Lower leg skin (tissue), 4 donors: Measurements from ENCODE around the gene KBTBD12. TPM values are rescaled to one million over a fixed set of nuclear protein-coding genes. Genes with fewer than 3 reads are reported as not detected.
"Not testable (repeated sequence)": the region's sequence is repeated elsewhere in the genome, so short reads cannot be mapped to it uniquely, and the experiment has no call there.

Source experiments
- DNase-seq, 2 donors: peaks; one replicate each; pipeline ENCODE4 v3.0.0-alpha.2; 2019; ENCODE audit warnings: low spot score in 2 of 2
- H3K4me3 ChIP-seq: fragments of 200-600 bp; sonication (generic); 2 replicates; pipeline ENCODE4 v1.5.1; 2017; ENCODE audit warnings: mild to moderate bottlenecking, low read depth; ENCODE audit not compliant: poor library complexity, severe bottlenecking
- POLR2A ChIP-seq, 2 donors: fragments of 450-650 bp; IDR thresholded peaks; one replicate each; pipeline ENCODE4 v1.6.1; 2016 to 2017; ENCODE audit warnings: antibody characterized with exemption in 2 of 2, mild to moderate bottlenecking in 1 of 2, moderate library complexity in 1 of 2
- WGBS, 2 donors: methylation state at CpG; one replicate each; pipeline ENCODE4 v1.1.5; 2018; 5-methylcytosine and 5-hydroxymethylcytosine counted together
- intact Hi-C: fragments of 100-400 bp; cut with DNase I; formaldehyde crosslinking; loops from one replicate; pipeline ENCODE4 v1.15.0; 2023; ENCODE audit warnings: low total_unique reads
- total RNA-seq, 4 donors: library from RNA; depleted of rRNA; stranded (reverse); fragments of >200 nt; gene quantifications; one replicate each; pipeline ENCODE4 v1.1.0, GENCODE V29; 2016
- TF ChIP-seq, protein P1 (sequence below), 3 donors: fragments of 450-650 bp; IDR thresholded peaks; one replicate each; pipeline ENCODE4 v1.5.1; 2016; ENCODE audit warnings: antibody characterized with exemption in 3 of 3, mild to moderate bottlenecking in 3 of 3, moderate library complexity in 2 of 3

Gene KBTBD12, protein sequence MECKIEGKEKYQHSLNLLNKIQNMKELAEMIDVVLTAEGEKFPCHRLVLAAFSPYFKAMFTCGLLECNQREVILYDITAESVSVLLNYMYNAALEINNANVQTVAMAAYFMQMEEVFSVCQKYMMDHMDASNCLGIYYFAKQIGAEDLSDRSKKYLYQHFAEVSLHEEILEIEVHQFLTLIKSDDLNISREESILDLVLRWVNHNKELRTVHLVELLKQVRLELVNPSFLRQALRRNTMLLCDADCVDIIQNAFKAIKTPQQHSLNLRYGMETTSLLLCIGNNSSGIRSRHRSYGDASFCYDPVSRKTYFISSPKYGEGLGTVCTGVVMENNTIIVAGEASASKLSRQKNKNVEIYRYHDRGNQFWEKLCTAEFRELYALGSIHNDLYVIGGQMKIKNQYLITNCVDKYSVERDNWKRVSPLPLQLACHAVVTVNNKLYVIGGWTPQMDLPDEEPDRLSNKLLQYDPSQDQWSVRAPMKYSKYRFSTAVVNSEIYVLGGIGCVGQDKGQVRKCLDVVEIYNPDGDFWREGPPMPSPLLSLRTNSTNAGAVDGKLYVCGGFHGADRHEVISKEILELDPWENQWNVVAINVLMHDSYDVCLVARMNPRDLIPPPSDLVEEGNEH
- under 1 TPM in 2 of 4 donors, not detected in 2; 0.22 to 0.23 TPM for total RNA-seq

DNA sequence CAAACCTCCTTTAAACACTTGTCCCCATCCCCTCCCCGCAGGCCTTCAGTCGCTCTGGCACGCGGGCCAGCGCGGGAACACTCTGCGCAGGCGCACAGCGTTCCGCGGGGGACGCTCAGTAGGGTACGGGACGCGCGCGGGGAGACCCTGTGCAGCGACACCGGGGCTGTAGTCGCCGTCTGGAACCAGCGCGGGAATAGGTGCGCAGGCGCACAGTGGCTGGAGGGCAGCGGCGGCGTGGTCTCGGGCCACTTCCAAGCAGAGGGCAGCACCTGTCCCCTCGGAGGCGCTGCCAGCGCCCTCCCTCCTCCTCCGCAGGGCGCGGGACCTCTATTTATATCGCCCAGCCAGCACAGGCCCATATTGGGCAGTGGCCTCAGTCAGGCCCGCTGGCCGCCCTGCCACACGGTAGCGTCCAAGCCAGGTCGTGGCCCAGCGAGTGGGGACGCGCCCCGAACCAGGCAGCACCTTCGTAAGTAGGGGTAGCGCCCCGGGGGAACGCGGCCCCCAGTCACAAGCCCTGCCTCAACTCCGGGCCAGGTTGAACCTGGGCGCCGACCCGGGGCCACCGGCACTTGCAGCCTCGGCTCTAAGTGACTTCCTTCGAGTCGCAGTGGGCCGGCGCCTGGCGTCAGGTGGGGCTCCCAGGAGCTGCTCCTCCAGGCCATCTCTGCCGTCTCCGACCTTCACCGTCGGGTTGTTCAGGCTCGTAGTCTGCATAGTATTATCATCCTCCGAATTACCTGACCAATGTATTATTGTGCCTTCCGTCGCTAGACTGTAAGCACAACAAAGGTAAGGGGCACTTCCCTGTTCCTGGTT, at the start of gene KBTBD12:
TSS of gene KBTBD12 (plus strand) at position 118 of the 822 bp plus-strand sequence. CDS start 7,830 bp downstream, outside the sequence.
- peak within 1 kb of the TSS; percentile 9 for H3K4me3 ChIP-seq
- 15 to 28% methylated on average over 60 to 68 of the region's 69 CpGs for WGBS, 2 donors
- intact Hi-C loops, result no loop called here
- no peak for TF ChIP-seq POLR2A (IDR thresholded peaks at IDR 0.05)
- TF ChIP-seq, protein P1, sequence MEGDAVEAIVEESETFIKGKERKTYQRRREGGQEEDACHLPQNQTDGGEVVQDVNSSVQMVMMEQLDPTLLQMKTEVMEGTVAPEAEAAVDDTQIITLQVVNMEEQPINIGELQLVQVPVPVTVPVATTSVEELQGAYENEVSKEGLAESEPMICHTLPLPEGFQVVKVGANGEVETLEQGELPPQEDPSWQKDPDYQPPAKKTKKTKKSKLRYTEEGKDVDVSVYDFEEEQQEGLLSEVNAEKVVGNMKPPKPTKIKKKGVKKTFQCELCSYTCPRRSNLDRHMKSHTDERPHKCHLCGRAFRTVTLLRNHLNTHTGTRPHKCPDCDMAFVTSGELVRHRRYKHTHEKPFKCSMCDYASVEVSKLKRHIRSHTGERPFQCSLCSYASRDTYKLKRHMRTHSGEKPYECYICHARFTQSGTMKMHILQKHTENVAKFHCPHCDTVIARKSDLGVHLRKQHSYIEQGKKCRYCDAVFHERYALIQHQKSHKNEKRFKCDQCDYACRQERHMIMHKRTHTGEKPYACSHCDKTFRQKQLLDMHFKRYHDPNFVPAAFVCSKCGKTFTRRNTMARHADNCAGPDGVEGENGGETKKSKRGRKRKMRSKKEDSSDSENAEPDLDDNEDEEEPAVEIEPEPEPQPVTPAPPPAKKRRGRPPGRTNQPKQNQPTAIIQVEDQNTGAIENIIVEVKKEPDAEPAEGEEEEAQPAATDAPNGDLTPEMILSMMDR (IDR thresholded peaks at IDR 0.05), result no peak
- no peak for DNase-seq

DNA sequence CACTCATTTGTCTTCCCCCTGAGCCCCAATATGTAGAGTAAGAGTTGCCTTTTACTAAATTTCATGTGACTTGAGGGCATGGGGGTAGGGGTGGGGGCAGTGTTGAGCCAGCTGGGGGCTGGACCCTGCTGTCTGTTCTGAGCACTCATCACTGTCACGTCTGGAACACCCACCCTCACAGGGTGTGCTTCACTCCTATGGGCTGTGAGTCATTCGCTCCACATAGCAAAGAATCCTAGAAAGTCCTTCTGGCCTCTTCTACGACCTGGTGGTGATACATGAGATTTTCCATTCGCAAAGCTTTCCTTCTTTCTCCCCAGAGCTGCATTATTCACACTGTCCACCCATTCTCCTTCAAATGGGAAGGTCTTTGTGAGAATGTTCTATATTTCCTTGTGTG, 49.1 kb upstream of the KBTBD12 start:
- DNase-seq, result peak in 1 of 2 donors; percentile 61
- intact Hi-C loops, result no loop called here
- H3K4me3 ChIP-seq, result no peak overlapping the region
- 70 to 73% methylated on average over 4 of the region's 4 CpGs for WGBS, 2 donors
- TF ChIP-seq POLR2A (IDR thresholded peaks at IDR 0.05), result no peak
- TF ChIP-seq, protein P1 (IDR thresholded peaks at IDR 0.05), result no peak

DNA sequence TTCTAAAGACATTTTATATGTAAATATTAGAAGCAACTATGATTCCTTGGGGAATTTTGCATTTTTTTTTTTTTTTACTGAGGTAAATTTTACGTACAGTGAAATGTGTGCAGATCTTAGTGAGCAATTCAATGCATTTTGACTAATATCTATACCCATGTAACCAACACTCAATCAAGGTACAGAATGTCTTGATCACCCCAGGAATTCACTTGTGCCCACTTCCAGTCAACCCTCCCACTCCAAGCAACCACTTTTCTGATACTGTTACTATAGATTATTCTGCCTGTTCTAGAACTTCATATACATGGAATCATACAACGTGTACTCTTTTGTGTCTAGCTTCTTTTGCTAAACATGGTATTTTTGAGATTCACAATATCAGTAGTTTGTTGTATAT, 47.6 kb upstream of the KBTBD12 start:
- intact Hi-C loops, result no loop called here
- no peak for DNase-seq
- TF ChIP-seq, protein P1 (IDR thresholded peaks at IDR 0.05), result no peak
- no peak for TF ChIP-seq POLR2A (IDR thresholded peaks at IDR 0.05)
- 82 to 85% methylated on average over 2 of the region's 2 CpGs for WGBS, 2 donors
- H3K4me3 ChIP-seq, result no peak overlapping the region

DNA sequence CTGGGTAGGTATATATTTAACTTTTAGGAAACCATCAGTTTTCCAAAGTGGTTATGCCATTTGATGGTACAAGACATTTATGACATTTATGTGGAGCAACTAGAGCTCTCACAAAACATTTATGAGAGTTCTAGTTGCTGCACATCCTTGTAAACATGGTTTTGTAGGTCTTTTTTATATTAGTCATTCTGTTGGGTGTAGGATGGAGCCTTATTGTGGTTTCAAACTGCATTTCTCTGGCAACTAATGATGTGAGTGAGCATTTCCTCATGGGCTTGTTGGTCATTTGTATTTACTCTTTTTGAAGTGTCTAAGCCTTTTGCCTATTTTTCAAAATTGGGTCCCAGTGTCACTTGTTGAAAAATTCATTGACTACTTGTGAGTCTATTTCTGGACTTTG, 47.0 kb upstream of the KBTBD12 start:
- TF ChIP-seq, protein P1 (IDR thresholded peaks at IDR 0.05), result no peak
- TF ChIP-seq POLR2A (IDR thresholded peaks at IDR 0.05), result no peak
- no peak overlapping the region for H3K4me3 ChIP-seq
- DNase-seq, result no peak
- intact Hi-C loops, result no loop called here

DNA sequence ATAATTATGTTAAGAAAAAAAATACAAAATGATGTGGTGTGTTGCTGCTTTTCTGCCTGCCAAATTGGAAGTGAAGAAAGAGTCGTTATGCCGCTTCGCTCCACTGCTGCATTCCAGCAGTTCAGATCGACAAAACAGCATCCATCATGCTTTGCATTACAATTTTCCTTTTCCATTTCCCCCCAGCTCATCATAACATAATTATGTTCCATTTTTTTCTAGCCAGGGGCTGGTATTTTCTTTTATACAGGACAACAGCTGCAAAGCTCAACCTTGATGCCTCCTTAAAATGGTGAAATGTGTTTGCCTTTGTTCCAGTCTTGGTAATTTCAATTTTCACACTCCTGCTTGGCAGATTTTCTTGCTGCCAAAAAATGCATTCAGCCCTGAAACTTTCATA, 44.9 kb upstream of the KBTBD12 start:
- 57 to 75% methylated on average over 4 of the region's 4 CpGs for WGBS, 2 donors
- no peak for DNase-seq
- intact Hi-C loops, result no loop called here
- H3K4me3 ChIP-seq, result no peak overlapping the region
- TF ChIP-seq POLR2A (IDR thresholded peaks at IDR 0.05), result no peak
- TF ChIP-seq, protein P1 (IDR thresholded peaks at IDR 0.05), result no peak

DNA sequence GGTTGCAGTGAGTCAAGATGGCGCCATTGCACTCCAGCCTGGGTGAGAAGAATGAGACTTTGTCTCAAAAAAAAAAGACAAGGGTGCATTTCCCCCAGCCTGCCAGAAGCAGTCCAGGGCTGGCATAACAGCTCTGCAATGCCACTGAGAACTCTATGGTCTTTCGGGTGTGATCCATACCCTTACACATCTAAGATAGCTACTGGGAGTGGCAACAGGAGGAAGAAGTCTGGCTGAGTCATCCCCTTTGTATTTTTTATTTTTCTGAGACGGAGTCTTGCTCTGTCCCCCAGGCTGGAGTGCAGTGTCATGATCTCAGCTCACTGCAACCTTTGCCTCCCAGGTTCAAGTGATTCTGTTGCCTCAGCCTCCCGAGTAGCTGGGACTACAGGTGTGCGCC, 40.9 kb upstream of the KBTBD12 start:
- H3K4me3 ChIP-seq, intact Hi-C loops, DNase-seq: not testable (repeated sequence)
- WGBS, 2 donors, result 85 to 87% methylated on average over 5 of the region's 5 CpGs
